K562 (cell line): ENCODE data around the gene RBFOX1. TPM values are rescaled to one million over a fixed set of nuclear protein-coding genes. Genes with fewer than 3 reads are reported as not detected.

Experiments used
- ATAC-seq: fragments of 200-7000 bp; cut with Tn5 transposase; 3 replicates; pipeline ENCODE4 v1.9.1; 2020; ENCODE audit warnings: moderate library complexity
- BruUV-seq: library from RNA; stranded (reverse); fragments of 400-500 nt; replicated peaks from 2 replicates; lab custom pipeline; 2021; lab: Mats Ljungman, UMichigan
- CTCF ChIA-PET: fragments of 300-600 bp; formaldehyde crosslinking; extraction: SDS; loops from one replicate; lab custom pipeline; 2021; ENCODE audit warnings: low intra/inter-chr PET ratio; lab: Yijun Ruan, JAX
- POLR2A ChIA-PET: fragments of 300-600, 350-650 bp; sonication (Branson Sonifier 250); formaldehyde crosslinking; extraction: SDS; loops from one replicate; lab custom pipeline; 2021; ENCODE audit warnings: antibody characterized with exemption, inconsistent platforms; lab: Yijun Ruan, JAX
- DNase-seq, 4 experiments: peaks; one replicate each; pipeline versions ENCODE4 v3.0.0 to v3.0.0-alpha.2; 2011 to 2018; ENCODE audit warnings: low spot score in 3 of 4, mixed read lengths in 3 of 4; ENCODE audit errors: extremely low read depth in 1 of 4
- FAIRE-seq: peaks from 2 replicates; lab custom pipeline; 2011; peaks lifted over from hg19 to GRCh38; lab: Jason Lieb, UNC
- H2AFZ ChIP-seq: 2 replicates; pipeline ENCODE4 v1.6.0; 2011; ENCODE audit warnings: low read depth, low read length, control low read depth, inconsistent platforms
- H3K27ac ChIP-seq: fragments of 200-600 bp; 3 replicates; pipeline ENCODE4 v1.8.0; 2011; ENCODE audit warnings: low read depth, mild to moderate bottlenecking, control low read depth, inconsistent platforms, low read length, moderate library complexity, mixed read lengths; ENCODE audit errors: extremely low read depth
- H3K27me3 ChIP-seq, 2 experiments: fragments of 300-600 bp in 1 of 2; 2 replicates in 1 of 2; 3 replicates in 1 of 2; pipeline versions ENCODE4 v1.6.0 to v1.8.0; 2011; ENCODE audit warnings: inconsistent platforms in 2 of 2, low read length in 2 of 2, mild to moderate bottlenecking in 1 of 2, mixed read lengths in 1 of 2, moderate library complexity in 1 of 2; ENCODE audit not compliant: control insufficient read depth in 2 of 2, insufficient read depth in 2 of 2
- H3K36me3 ChIP-seq: fragments of 300-600 bp; 3 replicates; pipeline ENCODE4 v1.8.0; 2011; ENCODE audit warnings: mild to moderate bottlenecking, low read length, inconsistent platforms; ENCODE audit not compliant: control insufficient read depth, insufficient read depth
- H3K4me1 ChIP-seq, 2 experiments: fragments of 200-600 bp in 1 of 2; replicated peaks in 1 of 2; 2 replicates in 1 of 2; 3 replicates in 1 of 2; pipeline versions ENCODE4 v1.5.1 to v1.8.0; 2011; ENCODE audit warnings: inconsistent platforms in 2 of 2, low read length in 2 of 2, mild to moderate bottlenecking in 1 of 2, mixed read lengths in 1 of 2, moderate library complexity in 1 of 2; ENCODE audit not compliant: control insufficient read depth in 2 of 2, insufficient read depth in 2 of 2
- H3K4me2 ChIP-seq: 2 replicates; pipeline ENCODE4 v1.6.1; 2011; ENCODE audit warnings: low read length, control low read depth, inconsistent platforms, mixed read lengths; ENCODE audit not compliant: insufficient read depth
- H3K4me3 ChIP-seq: fragments of 200-600 bp; sonication (generic), shearing (Covaris generic); 2 replicates; pipeline ENCODE4 v1.5.1; 2016; ENCODE audit warnings: control low read depth, inconsistent platforms
- H3K79me2 ChIP-seq: fragments of 200-600 bp; 3 replicates; pipeline ENCODE4 v1.8.0; 2011; ENCODE audit warnings: low read length, inconsistent platforms; ENCODE audit not compliant: control insufficient read depth, insufficient read depth
- H3K9ac ChIP-seq, 2 experiments: 2 replicates each; pipeline versions ENCODE4 v1.6.0 to v1.6.1; 2011; ENCODE audit warnings: low read depth in 2 of 2, low read length in 2 of 2, control low read depth in 1 of 2, inconsistent platforms in 1 of 2, mild to moderate bottlenecking in 1 of 2, mixed read lengths in 1 of 2; ENCODE audit not compliant: insufficient read depth in 1 of 2
- H3K9me1 ChIP-seq: one replicate; pipeline ENCODE4 v1.6.0; 2011; ENCODE audit warnings: inconsistent platforms, mild to moderate bottlenecking, low read length, moderate library complexity; ENCODE audit not compliant: control insufficient read depth, insufficient read depth
- H3K9me3 ChIP-seq: replicated peaks from 2 replicates; pipeline ENCODE4 v1.5.1; 2011; ENCODE audit warnings: low read depth, low read length, inconsistent platforms; ENCODE audit not compliant: control insufficient read depth, insufficient read depth
- H4K20me1 ChIP-seq: replicated peaks from 2 replicates; pipeline ENCODE4 v1.6.1; 2011; ENCODE audit warnings: low read length, inconsistent platforms, mixed read lengths; ENCODE audit not compliant: control insufficient read depth, insufficient read depth
- POLR3A ChIP-seq: IDR thresholded peaks from 2 replicates; pipeline ENCODE4 v1.6.1; 2011; ENCODE audit warnings: borderline replicate concordance, mild to moderate bottlenecking, moderate library complexity; ENCODE audit not compliant: insufficient read length, insufficient read depth; ENCODE audit errors: extremely low read depth
- RAD21 ChIP-seq, 2 experiments: fragments of 250-450 bp in 1 of 2; fragments of 450-650 bp in 1 of 2; sonication (Bioruptor Pico) in 1 of 2; formaldehyde crosslinking in 1 of 2; IDR thresholded peaks in 1 of 2; conservative IDR thresholded peaks in 1 of 2; 2 replicates each; pipeline versions ENCODE4 v1.4.0 to v1.8.0; 2020 to 2022; ENCODE audit warnings: mild to moderate bottlenecking in 2 of 2, moderate library complexity in 1 of 2
- WGBS: fragments of 100-300 bp; shearing (Covaris generic); methylation state at CpG from one replicate; pipeline ENCODE4 v1.1.6; 2016; ENCODE audit warnings: low coverage, mixed read lengths; ENCODE audit not compliant: insufficient coverage; ENCODE audit errors: missing lambda C conversion rate; 5-methylcytosine and 5-hydroxymethylcytosine counted together
- in situ Hi-C: fragments of 300-500 bp; cut with MboI; formaldehyde crosslinking; loops from 4 replicates; pipeline ENCODE4 v1.15.0; 2018; ENCODE audit warnings: inconsistent platforms, mixed read lengths
- intact Hi-C: fragments of 100-400 bp; cut with micrococcal nuclease; formaldehyde crosslinking; loops from 2 replicates; pipeline ENCODE4 v1.14.2; 2022
- polyA plus RNA-seq, 8 experiments: library from polyadenylated mRNA; depleted of rRNA in 4 of 8; stranded (reverse) in 5 of 8; unstranded in 3 of 8; fragments of >200 nt; fragmentation: Nextera tagmentation in 2 of 8; fragmentation: Illumina TruSeq in 1 of 8; extraction: Ambion mirVana in 2 of 8; extraction: Trizol in 1 of 8; gene quantifications; 2 replicates each; pipeline versions ENCODE4 v1.2.1 to v1.2.3, GENCODE V29; 2011 to 2014; ENCODE audit warnings: inconsistent platforms in 1 of 8, missing spikeins in 1 of 8
- total RNA-seq, 7 experiments: library from RNA; depleted of rRNA in 6 of 7; stranded (reverse); fragments of >200 nt in 6 of 7; fragmentation: Illumina TruSeq in 2 of 7; extraction: Trizol in 2 of 7; gene quantifications; 2 replicates each; pipeline versions ENCODE4 v1.2.1 to v1.2.3, GENCODE V29; 2011 to 2021; ENCODE audit warnings: low replicate concordance in 1 of 7
- TF ChIP-seq, protein P1 (sequence below), 3 experiments: IDR thresholded peaks in 2 of 3; conservative IDR thresholded peaks in 1 of 3; 2 replicates each; pipeline ENCODE4 v1.5.1; 2011 to 2012; ENCODE audit warnings: low read length in 3 of 3, mild to moderate bottlenecking in 3 of 3, control low read depth in 2 of 3, improper control_type of control experiment in 1 of 3, inconsistent platforms in 1 of 3, low read depth in 1 of 3, mixed read lengths in 1 of 3, moderate library complexity in 1 of 3; ENCODE audit not compliant: insufficient read depth in 2 of 3

RBFOX1 gene
- total and polyA plus RNA-seq, 9 of the 15 experiments (the other 6 are each of a cell fraction or from before 2014, with no cell fraction given): 0.03 TPM; not detected in 8

DNA sequence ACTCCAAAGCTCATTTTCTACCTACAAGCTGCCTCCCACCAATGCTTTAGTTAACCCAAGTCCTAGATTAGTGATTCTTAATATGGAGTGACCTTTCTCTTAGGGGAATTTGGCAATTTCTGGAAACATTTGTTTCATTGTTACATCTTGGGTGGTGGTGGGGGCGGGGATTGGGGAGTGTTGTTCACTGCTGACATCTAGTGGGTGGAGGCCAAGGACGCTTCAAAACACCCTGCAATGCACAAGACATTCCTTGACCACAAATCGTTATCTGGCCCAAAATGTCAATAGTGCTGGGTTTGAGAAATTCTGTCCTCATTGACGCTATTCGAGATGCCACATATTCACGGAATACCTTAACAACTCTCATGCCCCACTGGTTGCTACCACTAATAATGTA is 282.9 kb downstream of the RBFOX1 start:
- CTCF ChIA-PET: no interaction called here
- peak; percentile 70 for FAIRE-seq
- 2% methylated on average over 6 of the region's 6 CpGs for WGBS
- H3K36me3 ChIP-seq: no peaks in the 10 kb centered on the region
- ATAC-seq: peak; percentile 72; the same call in 2 of the 3 replicates
- no peaks in the 10 kb centered on the region for H4K20me1 ChIP-seq
- POLR2A ChIA-PET: no interaction called here
- no peak overlapping the region for H3K4me2 ChIP-seq
- intact Hi-C loops (no loop called here), in situ Hi-C loops (no loop called here)
- H3K4me3 ChIP-seq: no peak overlapping the region
- no peak overlapping the region for H2AFZ ChIP-seq
- H3K9ac ChIP-seq: no peak overlapping the region
- no peaks in the 10 kb centered on the region for H3K4me1 ChIP-seq
- peak; percentile 11 to 32 (median 22) for DNase-seq
- H3K27me3 ChIP-seq: no peaks in the 10 kb centered on the region
- H3K27ac ChIP-seq: no peak overlapping the region
- H3K9me3 ChIP-seq: no peaks in the 10 kb centered on the region
- BruUV-seq: no TSS peak
- H3K9me1 ChIP-seq: no peaks in the 10 kb centered on the region
- H3K79me2 ChIP-seq: no peaks in the 10 kb centered on the region
- no peak for TF ChIP-seq POLR3A
- TF ChIP-seq RAD21 (CRISPR knock-in tag; conservative IDR thresholded peaks at IDR 0.05 in 1 of 2, IDR thresholded peaks at IDR 0.05 in 1 of 2): 0 out of 4 replicates have a peak, but pooled peaks of 1 of the 2 experiments have one; percentile 33
- TF ChIP-seq, protein P1, sequence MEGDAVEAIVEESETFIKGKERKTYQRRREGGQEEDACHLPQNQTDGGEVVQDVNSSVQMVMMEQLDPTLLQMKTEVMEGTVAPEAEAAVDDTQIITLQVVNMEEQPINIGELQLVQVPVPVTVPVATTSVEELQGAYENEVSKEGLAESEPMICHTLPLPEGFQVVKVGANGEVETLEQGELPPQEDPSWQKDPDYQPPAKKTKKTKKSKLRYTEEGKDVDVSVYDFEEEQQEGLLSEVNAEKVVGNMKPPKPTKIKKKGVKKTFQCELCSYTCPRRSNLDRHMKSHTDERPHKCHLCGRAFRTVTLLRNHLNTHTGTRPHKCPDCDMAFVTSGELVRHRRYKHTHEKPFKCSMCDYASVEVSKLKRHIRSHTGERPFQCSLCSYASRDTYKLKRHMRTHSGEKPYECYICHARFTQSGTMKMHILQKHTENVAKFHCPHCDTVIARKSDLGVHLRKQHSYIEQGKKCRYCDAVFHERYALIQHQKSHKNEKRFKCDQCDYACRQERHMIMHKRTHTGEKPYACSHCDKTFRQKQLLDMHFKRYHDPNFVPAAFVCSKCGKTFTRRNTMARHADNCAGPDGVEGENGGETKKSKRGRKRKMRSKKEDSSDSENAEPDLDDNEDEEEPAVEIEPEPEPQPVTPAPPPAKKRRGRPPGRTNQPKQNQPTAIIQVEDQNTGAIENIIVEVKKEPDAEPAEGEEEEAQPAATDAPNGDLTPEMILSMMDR (IDR thresholded peaks at IDR 0.05 in 2 of 3, conservative IDR thresholded peaks at IDR 0.05 in 1 of 3; ENCODE audit: insufficient read depth in 2 of 3, low read depth in 1 of 3, low read length in 3 of 3): peak; percentile 36 to 52 (median 42)
